Tibial nerve (tissue), 4 donors: ENCODE data around the gene KRTAP5-7.

Experiments
- EP300 ChIP-seq, 2 donors: sonication (generic); formaldehyde crosslinking; IDR thresholded peaks; one replicate each; pipeline ENCODE4 v1.6.1; 2017; ENCODE audit warnings: antibody characterized with exemption in 2 of 2, mild to moderate bottlenecking in 1 of 2
- TF ChIP-seq, protein P1 (sequence below), 5 experiments: fragments of 200-600 bp in 3 of 5; fragments of 450-650 bp in 2 of 5; sonication (generic) in 3 of 5; IDR thresholded peaks; one replicate each; pipeline ENCODE4 v1.5.1; 2016 to 2019; ENCODE audit warnings: antibody characterized with exemption in 5 of 5, mild to moderate bottlenecking in 3 of 5, moderate library complexity in 2 of 5

DNA sequence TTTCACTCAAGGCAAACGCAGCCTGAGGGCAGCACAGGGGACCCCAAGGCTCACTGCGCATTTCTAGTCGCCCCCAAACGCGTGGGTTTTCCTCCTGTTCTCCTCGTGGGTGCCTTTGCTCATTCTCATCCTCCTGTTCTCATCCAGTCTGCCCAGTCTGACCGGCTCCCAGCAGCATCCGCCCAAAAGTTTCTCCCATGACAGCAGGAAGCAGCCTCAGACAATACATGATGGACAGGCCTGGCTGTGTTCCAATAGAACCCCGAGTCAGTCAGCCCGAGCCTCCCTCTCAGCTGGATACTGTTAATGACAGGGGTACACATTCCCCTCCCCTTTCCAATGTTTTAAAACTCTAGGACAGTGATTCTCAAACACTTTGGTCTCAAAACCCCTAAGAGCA is 22.5 kb upstream of the KRTAP5-7 start:
- TF ChIP-seq, protein P1, sequence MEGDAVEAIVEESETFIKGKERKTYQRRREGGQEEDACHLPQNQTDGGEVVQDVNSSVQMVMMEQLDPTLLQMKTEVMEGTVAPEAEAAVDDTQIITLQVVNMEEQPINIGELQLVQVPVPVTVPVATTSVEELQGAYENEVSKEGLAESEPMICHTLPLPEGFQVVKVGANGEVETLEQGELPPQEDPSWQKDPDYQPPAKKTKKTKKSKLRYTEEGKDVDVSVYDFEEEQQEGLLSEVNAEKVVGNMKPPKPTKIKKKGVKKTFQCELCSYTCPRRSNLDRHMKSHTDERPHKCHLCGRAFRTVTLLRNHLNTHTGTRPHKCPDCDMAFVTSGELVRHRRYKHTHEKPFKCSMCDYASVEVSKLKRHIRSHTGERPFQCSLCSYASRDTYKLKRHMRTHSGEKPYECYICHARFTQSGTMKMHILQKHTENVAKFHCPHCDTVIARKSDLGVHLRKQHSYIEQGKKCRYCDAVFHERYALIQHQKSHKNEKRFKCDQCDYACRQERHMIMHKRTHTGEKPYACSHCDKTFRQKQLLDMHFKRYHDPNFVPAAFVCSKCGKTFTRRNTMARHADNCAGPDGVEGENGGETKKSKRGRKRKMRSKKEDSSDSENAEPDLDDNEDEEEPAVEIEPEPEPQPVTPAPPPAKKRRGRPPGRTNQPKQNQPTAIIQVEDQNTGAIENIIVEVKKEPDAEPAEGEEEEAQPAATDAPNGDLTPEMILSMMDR (IDR thresholded peaks at IDR 0.05), result no peak
- no peak for TF ChIP-seq EP300 (IDR thresholded peaks at IDR 0.05)
